Measurements from ENCODE around the gene PDZRN3.

The PDZRN3 gene

GRCh38 chr3:73485877-73486330, 138.8 kb downstream of the PDZRN3 start:
- Histone ChIP-seq H3K27ac (ENCODE audit: low read length) (no peak overlapping the region), H3K36me3 (ENCODE audit: control insufficient read depth in 1 of 2, insufficient read depth in 2 of 2, low read length in 2 of 2) (no peaks in the 10 kb centered on the region), H3K27me3 (ENCODE audit: low read depth, low read length) (no peaks in the 10 kb centered on the region), H3K4me3 (ENCODE audit: low read depth in 1 of 2, low read length in 2 of 2) (no peak overlapping the region), H3K9me3 (ENCODE audit: control insufficient read depth in 1 of 2, low read length in 2 of 2) (no peaks in the 10 kb centered on the region), H3K4me1 (ENCODE audit: control insufficient read depth in 1 of 2, insufficient read depth in 2 of 2, low read length in 2 of 2) (peaks cover 5 to 39% of the 10 kb centered on the region in 2 donors)

GRCh38 chr3:73484656-73485248, 140.0 kb downstream of the PDZRN3 start:
- Histone ChIP-seq H3K9me3 (ENCODE audit: control insufficient read depth in 1 of 2, low read length in 2 of 2) (no peaks in the 10 kb centered on the region), H3K27ac (ENCODE audit: low read length) (no peak overlapping the region), H3K36me3 (ENCODE audit: control insufficient read depth in 1 of 2, insufficient read depth in 2 of 2, low read length in 2 of 2) (no peaks in the 10 kb centered on the region), H3K4me3 (ENCODE audit: low read depth in 1 of 2, low read length in 2 of 2) (no peak overlapping the region), H3K27me3 (ENCODE audit: low read depth, low read length) (no peaks in the 10 kb centered on the region), H3K4me1 (ENCODE audit: control insufficient read depth in 1 of 2, insufficient read depth in 2 of 2, low read length in 2 of 2) (peaks cover 5 to 42% of the 10 kb centered on the region in 2 donors)

GRCh38 chr3:73481888-73482287, 142.9 kb downstream of the PDZRN3 start:
- no peak overlapping the region for H3K27ac ChIP-seq (ENCODE audit: low read length)
- H3K27me3 ChIP-seq (ENCODE audit: low read depth, low read length): no peaks in the 10 kb centered on the region
- no peak overlapping the region for H3K4me3 ChIP-seq (ENCODE audit: low read depth in 1 of 2, low read length in 2 of 2)
- H3K9me3 ChIP-seq (ENCODE audit: control insufficient read depth in 1 of 2, low read length in 2 of 2): no peaks in the 10 kb centered on the region
- no peaks in the 10 kb centered on the region for H3K36me3 ChIP-seq (ENCODE audit: control insufficient read depth in 1 of 2, insufficient read depth in 2 of 2, low read length in 2 of 2)
- peaks cover 5 to 50% of the 10 kb centered on the region in 2 donors for H3K4me1 ChIP-seq (ENCODE audit: control insufficient read depth in 1 of 2, insufficient read depth in 2 of 2, low read length in 2 of 2)

- Histone ChIP-seq H3K4me1 (ENCODE audit: control insufficient read depth in 1 of 2, insufficient read depth in 2 of 2, low read length in 2 of 2) (peaks cover 5 to 42% of the 10 kb centered on the region in 2 donors), H3K4me3 (ENCODE audit: low read depth in 1 of 2, low read length in 2 of 2) (no peak overlapping the region), H3K27ac (ENCODE audit: low read length) (no peak overlapping the region), H3K27me3 (ENCODE audit: low read depth, low read length) (no peaks in the 10 kb centered on the region), H3K9me3 (ENCODE audit: control insufficient read depth in 1 of 2, low read length in 2 of 2) (no peaks in the 10 kb centered on the region), H3K36me3 (ENCODE audit: control insufficient read depth in 1 of 2, insufficient read depth in 2 of 2, low read length in 2 of 2) (no peaks in the 10 kb centered on the region)
Measured at GRCh38 chr3:73480187-73480672, 144.5 kb downstream of the PDZRN3 start.

- Histone ChIP-seq H3K4me3 (ENCODE audit: low read depth in 1 of 2, low read length in 2 of 2) (no peak overlapping the region), H3K36me3 (ENCODE audit: control insufficient read depth in 1 of 2, insufficient read depth in 2 of 2, low read length in 2 of 2) (no peaks in the 10 kb centered on the region), H3K27ac (ENCODE audit: low read length) (no peak overlapping the region), H3K4me1 (ENCODE audit: control insufficient read depth in 1 of 2, insufficient read depth in 2 of 2, low read length in 2 of 2) (peaks cover 5 to 36% of the 10 kb centered on the region in 2 donors), H3K9me3 (ENCODE audit: control insufficient read depth in 1 of 2, low read length in 2 of 2) (no peaks in the 10 kb centered on the region), H3K27me3 (ENCODE audit: low read depth, low read length) (no peaks in the 10 kb centered on the region)
Measured at GRCh38 chr3:73479325-73479724, 145.4 kb downstream of the PDZRN3 start.

- Histone ChIP-seq H3K36me3 (ENCODE audit: control insufficient read depth in 1 of 2, insufficient read depth in 2 of 2, low read length in 2 of 2) (no peaks in the 10 kb centered on the region), H3K4me3 (ENCODE audit: low read depth in 1 of 2, low read length in 2 of 2) (no peak overlapping the region), H3K27me3 (ENCODE audit: low read depth, low read length) (no peaks in the 10 kb centered on the region), H3K9me3 (ENCODE audit: control insufficient read depth in 1 of 2, low read length in 2 of 2) (no peaks in the 10 kb centered on the region), H3K4me1 (ENCODE audit: control insufficient read depth in 1 of 2, insufficient read depth in 2 of 2, low read length in 2 of 2) (peaks cover 5 to 33% of the 10 kb centered on the region in 2 donors), H3K27ac (ENCODE audit: low read length) (no peak overlapping the region)
Measured at GRCh38 chr3:73478858-73479257, 145.9 kb downstream of the PDZRN3 start.

- Histone ChIP-seq H3K27ac (ENCODE audit: low read length) (no peak overlapping the region), H3K4me1 (ENCODE audit: control insufficient read depth in 1 of 2, insufficient read depth in 2 of 2, low read length in 2 of 2) (peaks cover 5 to 17% of the 10 kb centered on the region in 2 donors), H3K36me3 (ENCODE audit: control insufficient read depth in 1 of 2, insufficient read depth in 2 of 2, low read length in 2 of 2) (no peaks in the 10 kb centered on the region), H3K9me3 (ENCODE audit: control insufficient read depth in 1 of 2, low read length in 2 of 2) (no peaks in the 10 kb centered on the region), H3K27me3 (ENCODE audit: low read depth, low read length) (no peaks in the 10 kb centered on the region), H3K4me3 (ENCODE audit: low read depth in 1 of 2, low read length in 2 of 2) (no peak overlapping the region)
Measured at GRCh38 chr3:73475717-73476116, 149.0 kb downstream of the PDZRN3 start.

- H3K36me3 ChIP-seq (ENCODE audit: control insufficient read depth in 1 of 2, insufficient read depth in 2 of 2, low read length in 2 of 2): no peaks in the 10 kb centered on the region
- no peak overlapping the region for H3K4me3 ChIP-seq (ENCODE audit: low read depth in 1 of 2, low read length in 2 of 2)
- no peaks in the 10 kb centered on the region for H3K9me3 ChIP-seq (ENCODE audit: control insufficient read depth in 1 of 2, low read length in 2 of 2)
- H3K27me3 ChIP-seq (ENCODE audit: low read depth, low read length): no peaks in the 10 kb centered on the region
- peaks cover under 1 to 11% of the 10 kb centered on the region in 2 donors for H3K4me1 ChIP-seq (ENCODE audit: control insufficient read depth in 1 of 2, insufficient read depth in 2 of 2, low read length in 2 of 2)
- H3K27ac ChIP-seq (ENCODE audit: low read length): no peak overlapping the region
Measured at GRCh38 chr3:73475175-73475574, 149.6 kb downstream of the PDZRN3 start.

GRCh38 chr3:73474619-73475018, 150.1 kb downstream of the PDZRN3 start:
- Histone ChIP-seq H3K4me3 (ENCODE audit: low read depth in 1 of 2, low read length in 2 of 2) (no peak overlapping the region), H3K36me3 (ENCODE audit: control insufficient read depth in 1 of 2, insufficient read depth in 2 of 2, low read length in 2 of 2) (no peaks in the 10 kb centered on the region), H3K9me3 (ENCODE audit: control insufficient read depth in 1 of 2, low read length in 2 of 2) (no peaks in the 10 kb centered on the region), H3K27ac (ENCODE audit: low read length) (no peak overlapping the region), H3K27me3 (ENCODE audit: low read depth, low read length) (no peaks in the 10 kb centered on the region), H3K4me1 (ENCODE audit: control insufficient read depth in 1 of 2, insufficient read depth in 2 of 2, low read length in 2 of 2) (peaks cover 0 to 7% of the 10 kb centered on the region in 2 donors)

- no peak overlapping the region for H3K4me3 ChIP-seq (ENCODE audit: low read depth in 1 of 2, low read length in 2 of 2)
- H3K9me3 ChIP-seq (ENCODE audit: control insufficient read depth in 1 of 2, low read length in 2 of 2): no peaks in the 10 kb centered on the region
- no peak overlapping the region for H3K27ac ChIP-seq (ENCODE audit: low read length)
- H3K4me1 ChIP-seq (ENCODE audit: control insufficient read depth in 1 of 2, insufficient read depth in 2 of 2, low read length in 2 of 2): peaks cover 0 to under 1% of the 10 kb centered on the region in 2 donors
- no peaks in the 10 kb centered on the region for H3K27me3 ChIP-seq (ENCODE audit: low read depth, low read length)
- H3K36me3 ChIP-seq (ENCODE audit: control insufficient read depth in 1 of 2, insufficient read depth in 2 of 2, low read length in 2 of 2): no peaks in the 10 kb centered on the region
Measured at GRCh38 chr3:73473898-73474416, 150.8 kb downstream of the PDZRN3 start.

- no peaks in the 10 kb centered on the region for H3K27me3 ChIP-seq (ENCODE audit: low read depth, low read length)
- H3K36me3 ChIP-seq (ENCODE audit: control insufficient read depth in 1 of 2, insufficient read depth in 2 of 2, low read length in 2 of 2): no peaks in the 10 kb centered on the region
- no peaks in the 10 kb centered on the region for H3K9me3 ChIP-seq (ENCODE audit: control insufficient read depth in 1 of 2, low read length in 2 of 2)
- no peak overlapping the region for H3K4me3 ChIP-seq (ENCODE audit: low read depth in 1 of 2, low read length in 2 of 2)
- no peaks in the 10 kb centered on the region for H3K4me1 ChIP-seq (ENCODE audit: control insufficient read depth in 1 of 2, insufficient read depth in 2 of 2, low read length in 2 of 2)
- H3K27ac ChIP-seq (ENCODE audit: low read length): no peak overlapping the region
Measured at GRCh38 chr3:73473181-73473897, 151.4 kb downstream of the PDZRN3 start.

Data from muscle layer of duodenum (tissue), 2 donors.